Measurements from ENCODE around the gene KRT12.

The KRT12 gene

GRCh38 chr17:40866838-40867237 is at the start of gene KRT12:
TSS of gene KRT12 (minus strand) at chr17:40867223. CDS start at chr17:40867186, 37 bp downstream.
- no peaks in the 10 kb centered on the region for H3K27me3 ChIP-seq (ENCODE audit: control insufficient read depth in 2 of 2, insufficient read depth in 2 of 2, low read length in 2 of 2)
- H3K4me1 ChIP-seq (ENCODE audit: control insufficient read depth in 2 of 2, insufficient read depth in 2 of 2, low read length in 2 of 2): no peaks in the 10 kb centered on the region
- H3K36me3 ChIP-seq (ENCODE audit: control insufficient read depth in 2 of 2, insufficient read depth in 2 of 2, low read length in 2 of 2): no peaks in the 10 kb centered on the region
- H3K27ac ChIP-seq (ENCODE audit: low read depth in 2 of 2, low read length in 2 of 2): no peak within 1 kb of the TSS
- no peak within 1 kb of the TSS for H3K4me3 ChIP-seq (ENCODE audit: low read length in 2 of 2)
- no peak within 1 kb of the TSS for H3K9ac ChIP-seq (ENCODE audit: low read depth in 1 of 2, low read length in 2 of 2)
- H3K9me3 ChIP-seq (ENCODE audit: control insufficient read depth in 2 of 2, low read length in 2 of 2): no peaks in the 10 kb centered on the region

- Histone ChIP-seq H3K36me3 (ENCODE audit: control insufficient read depth in 2 of 2, insufficient read depth in 2 of 2, low read length in 2 of 2) (no peaks in the 10 kb centered on the region), H3K9me3 (ENCODE audit: control insufficient read depth in 2 of 2, low read length in 2 of 2) (no peaks in the 10 kb centered on the region), H3K27ac (ENCODE audit: low read depth in 2 of 2, low read length in 2 of 2) (no peak overlapping the region), H3K4me1 (ENCODE audit: control insufficient read depth in 2 of 2, insufficient read depth in 2 of 2, low read length in 2 of 2) (no peaks in the 10 kb centered on the region), H3K9ac (ENCODE audit: low read depth in 1 of 2, low read length in 2 of 2) (no peak overlapping the region), H3K4me3 (ENCODE audit: low read length in 2 of 2) (no peak overlapping the region), H3K27me3 (ENCODE audit: control insufficient read depth in 2 of 2, insufficient read depth in 2 of 2, low read length in 2 of 2) (no peaks in the 10 kb centered on the region)
Measured at GRCh38 chr17:40916366-40916765, 49.3 kb upstream of the KRT12 start.

- no peaks in the 10 kb centered on the region for H3K27me3 ChIP-seq (ENCODE audit: control insufficient read depth in 2 of 2, insufficient read depth in 2 of 2, low read length in 2 of 2)
- no peaks in the 10 kb centered on the region for H3K9me3 ChIP-seq (ENCODE audit: control insufficient read depth in 2 of 2, low read length in 2 of 2)
- no peak overlapping the region for H3K27ac ChIP-seq (ENCODE audit: low read depth in 2 of 2, low read length in 2 of 2)
- no peak overlapping the region for H3K4me3 ChIP-seq (ENCODE audit: low read length in 2 of 2)
- no peaks in the 10 kb centered on the region for H3K4me1 ChIP-seq (ENCODE audit: control insufficient read depth in 2 of 2, insufficient read depth in 2 of 2, low read length in 2 of 2)
- no peaks in the 10 kb centered on the region for H3K36me3 ChIP-seq (ENCODE audit: control insufficient read depth in 2 of 2, insufficient read depth in 2 of 2, low read length in 2 of 2)
- no peak overlapping the region for H3K9ac ChIP-seq (ENCODE audit: low read depth in 1 of 2, low read length in 2 of 2)
Measured at GRCh38 chr17:40915721-40916256, 48.8 kb upstream of the KRT12 start.

- Histone ChIP-seq H3K4me1 (ENCODE audit: control insufficient read depth in 2 of 2, insufficient read depth in 2 of 2, low read length in 2 of 2) (no peaks in the 10 kb centered on the region), H3K27me3 (ENCODE audit: control insufficient read depth in 2 of 2, insufficient read depth in 2 of 2, low read length in 2 of 2) (no peaks in the 10 kb centered on the region), H3K9ac (ENCODE audit: low read depth in 1 of 2, low read length in 2 of 2) (no peak overlapping the region), H3K9me3 (ENCODE audit: control insufficient read depth in 2 of 2, low read length in 2 of 2) (no peaks in the 10 kb centered on the region), H3K36me3 (ENCODE audit: control insufficient read depth in 2 of 2, insufficient read depth in 2 of 2, low read length in 2 of 2) (no peaks in the 10 kb centered on the region), H3K4me3 (ENCODE audit: low read length in 2 of 2) (no peak overlapping the region), H3K27ac (ENCODE audit: low read depth in 2 of 2, low read length in 2 of 2) (no peak overlapping the region)
Measured at GRCh38 chr17:40915199-40915661, 48.2 kb upstream of the KRT12 start.

- H3K4me1 ChIP-seq (ENCODE audit: control insufficient read depth in 2 of 2, insufficient read depth in 2 of 2, low read length in 2 of 2): peaks cover 0 to 5% of the 10 kb centered on the region in 2 donors
- no peak overlapping the region for H3K27ac ChIP-seq (ENCODE audit: low read depth in 2 of 2, low read length in 2 of 2)
- no peaks in the 10 kb centered on the region for H3K36me3 ChIP-seq (ENCODE audit: control insufficient read depth in 2 of 2, insufficient read depth in 2 of 2, low read length in 2 of 2)
- H3K27me3 ChIP-seq (ENCODE audit: control insufficient read depth in 2 of 2, insufficient read depth in 2 of 2, low read length in 2 of 2): no peaks in the 10 kb centered on the region
- no peak overlapping the region for H3K4me3 ChIP-seq (ENCODE audit: low read length in 2 of 2)
- no peak overlapping the region for H3K9ac ChIP-seq (ENCODE audit: low read depth in 1 of 2, low read length in 2 of 2)
- H3K9me3 ChIP-seq (ENCODE audit: control insufficient read depth in 2 of 2, low read length in 2 of 2): no peaks in the 10 kb centered on the region
Measured at GRCh38 chr17:40914075-40914855, 47.2 kb upstream of the KRT12 start.

- no peak overlapping the region for H3K4me3 ChIP-seq (ENCODE audit: low read length in 2 of 2)
Measured at GRCh38 chr17:40912486-40913210, 45.6 kb upstream of the KRT12 start.

GRCh38 chr17:40910441-40910841 is 43.4 kb upstream of the KRT12 start:
- H3K9me3 ChIP-seq (ENCODE audit: control insufficient read depth in 2 of 2, low read length in 2 of 2): no peaks in the 10 kb centered on the region
- H3K9ac ChIP-seq (ENCODE audit: low read depth in 1 of 2, low read length in 2 of 2): no peak overlapping the region
- no peaks in the 10 kb centered on the region for H3K36me3 ChIP-seq (ENCODE audit: control insufficient read depth in 2 of 2, insufficient read depth in 2 of 2, low read length in 2 of 2)
- H3K27me3 ChIP-seq (ENCODE audit: control insufficient read depth in 2 of 2, insufficient read depth in 2 of 2, low read length in 2 of 2): peaks cover 0 to 5% of the 10 kb centered on the region in 2 donors
- no peak overlapping the region for H3K27ac ChIP-seq (ENCODE audit: low read depth in 2 of 2, low read length in 2 of 2)
- no peak overlapping the region for H3K4me3 ChIP-seq (ENCODE audit: low read length in 2 of 2)
- peaks cover 0 to 6% of the 10 kb centered on the region in 2 donors for H3K4me1 ChIP-seq (ENCODE audit: control insufficient read depth in 2 of 2, insufficient read depth in 2 of 2, low read length in 2 of 2)

More at GRCh38 chr17:40912486-40913210, 45.6 kb upstream of the KRT12 start:
- Histone ChIP-seq H3K36me3 (ENCODE audit: control insufficient read depth in 2 of 2, insufficient read depth in 2 of 2, low read length in 2 of 2) (no peaks in the 10 kb centered on the region), H3K27me3 (ENCODE audit: control insufficient read depth in 2 of 2, insufficient read depth in 2 of 2, low read length in 2 of 2) (peaks cover 0 to 5% of the 10 kb centered on the region in 2 donors), H3K27ac (ENCODE audit: low read depth in 2 of 2, low read length in 2 of 2) (no peak overlapping the region), H3K9me3 (ENCODE audit: control insufficient read depth in 2 of 2, low read length in 2 of 2) (no peaks in the 10 kb centered on the region), H3K4me1 (ENCODE audit: control insufficient read depth in 2 of 2, insufficient read depth in 2 of 2, low read length in 2 of 2) (peaks cover 0 to 5% of the 10 kb centered on the region in 2 donors), H3K9ac (ENCODE audit: low read depth in 1 of 2, low read length in 2 of 2) (no peak overlapping the region)

- H3K4me1 ChIP-seq (ENCODE audit: control insufficient read depth in 2 of 2, insufficient read depth in 2 of 2, low read length in 2 of 2): peaks cover 3 to 13% of the 10 kb centered on the region in 2 donors
- H3K9me3 ChIP-seq (ENCODE audit: control insufficient read depth in 2 of 2, low read length in 2 of 2): no peaks in the 10 kb centered on the region
- H3K27me3 ChIP-seq (ENCODE audit: control insufficient read depth in 2 of 2, insufficient read depth in 2 of 2, low read length in 2 of 2): peaks cover 0 to 5% of the 10 kb centered on the region in 2 donors
- no peaks in the 10 kb centered on the region for H3K36me3 ChIP-seq (ENCODE audit: control insufficient read depth in 2 of 2, insufficient read depth in 2 of 2, low read length in 2 of 2)
- no peak overlapping the region for H3K9ac ChIP-seq (ENCODE audit: low read depth in 1 of 2, low read length in 2 of 2)
- H3K27ac ChIP-seq (ENCODE audit: low read depth in 2 of 2, low read length in 2 of 2): no peak overlapping the region
- no peak overlapping the region for H3K4me3 ChIP-seq (ENCODE audit: low read length in 2 of 2)
Measured at GRCh38 chr17:40909755-40910154, 42.7 kb upstream of the KRT12 start.

GRCh38 chr17:40909351-40909750 is 42.3 kb upstream of the KRT12 start:
- H3K9ac ChIP-seq (ENCODE audit: low read depth in 1 of 2, low read length in 2 of 2): peak overlapping the region in 1 of 2 donors; percentile 14
- H3K4me3 ChIP-seq (ENCODE audit: low read length in 2 of 2): no peak overlapping the region
- no peaks in the 10 kb centered on the region for H3K36me3 ChIP-seq (ENCODE audit: control insufficient read depth in 2 of 2, insufficient read depth in 2 of 2, low read length in 2 of 2)
- no peak overlapping the region for H3K27ac ChIP-seq (ENCODE audit: low read depth in 2 of 2, low read length in 2 of 2)
- no peaks in the 10 kb centered on the region for H3K9me3 ChIP-seq (ENCODE audit: control insufficient read depth in 2 of 2, low read length in 2 of 2)
- H3K27me3 ChIP-seq (ENCODE audit: control insufficient read depth in 2 of 2, insufficient read depth in 2 of 2, low read length in 2 of 2): peaks cover 0 to 5% of the 10 kb centered on the region in 2 donors
- peaks cover 3 to 17% of the 10 kb centered on the region in 2 donors for H3K4me1 ChIP-seq (ENCODE audit: control insufficient read depth in 2 of 2, insufficient read depth in 2 of 2, low read length in 2 of 2)

- Histone ChIP-seq H3K4me1 (ENCODE audit: control insufficient read depth in 2 of 2, insufficient read depth in 2 of 2, low read length in 2 of 2) (peaks cover 14 to 33% of the 10 kb centered on the region in 2 donors), H3K9me3 (ENCODE audit: control insufficient read depth in 2 of 2, low read length in 2 of 2) (no peaks in the 10 kb centered on the region), H3K27me3 (ENCODE audit: control insufficient read depth in 2 of 2, insufficient read depth in 2 of 2, low read length in 2 of 2) (peaks cover 0 to 5% of the 10 kb centered on the region in 2 donors), H3K9ac (ENCODE audit: low read depth in 1 of 2, low read length in 2 of 2) (no peak overlapping the region), H3K36me3 (ENCODE audit: control insufficient read depth in 2 of 2, insufficient read depth in 2 of 2, low read length in 2 of 2) (no peaks in the 10 kb centered on the region), H3K27ac (ENCODE audit: low read depth in 2 of 2, low read length in 2 of 2) (no peak overlapping the region), H3K4me3 (ENCODE audit: low read length in 2 of 2) (no peak overlapping the region)
Measured at GRCh38 chr17:40906613-40907012, 39.6 kb upstream of the KRT12 start.

Data from mucosa of rectum (tissue), 2 donors.